ENCODE measurements around the gene ARHGAP4.

DNA sequence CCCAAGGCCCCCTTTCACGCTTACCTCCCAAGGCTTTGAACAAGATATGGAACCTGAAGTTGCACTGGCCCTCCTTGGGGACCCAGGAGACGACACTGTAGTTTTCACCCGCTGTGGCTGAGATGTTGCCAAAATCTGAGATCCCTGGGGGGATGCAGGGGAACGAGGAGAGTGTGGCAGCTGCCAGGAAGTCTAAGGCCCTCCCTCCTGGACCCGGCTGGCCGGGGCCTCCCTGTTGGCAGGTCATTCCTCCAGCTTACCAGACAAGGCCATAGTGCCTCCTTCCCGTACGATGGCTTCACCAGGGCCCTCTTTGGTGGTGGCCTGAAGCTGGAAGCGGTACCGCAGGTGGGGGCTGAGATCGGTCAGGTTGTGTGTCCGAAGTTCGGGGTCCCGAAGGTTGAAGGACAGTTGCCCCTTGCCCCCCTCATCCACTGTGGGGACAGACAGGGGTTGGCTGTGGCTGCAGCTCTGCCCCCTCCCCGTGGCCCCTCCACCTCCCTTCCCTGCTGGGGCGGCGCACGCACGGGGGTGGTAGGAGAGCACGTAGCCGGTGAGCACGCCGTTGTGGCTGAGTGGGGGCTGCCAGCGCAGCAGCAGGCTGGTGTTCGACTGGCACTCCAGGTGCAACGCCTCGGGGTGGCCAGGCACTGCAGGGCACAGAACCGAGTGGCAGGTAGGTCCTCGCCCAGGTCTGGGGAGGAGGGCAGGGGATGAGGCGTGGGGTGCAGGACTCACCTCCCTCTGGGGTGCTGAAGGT is 61.3 kb downstream of the ARHGAP4 start:
- TF ChIP-seq, protein P1, sequence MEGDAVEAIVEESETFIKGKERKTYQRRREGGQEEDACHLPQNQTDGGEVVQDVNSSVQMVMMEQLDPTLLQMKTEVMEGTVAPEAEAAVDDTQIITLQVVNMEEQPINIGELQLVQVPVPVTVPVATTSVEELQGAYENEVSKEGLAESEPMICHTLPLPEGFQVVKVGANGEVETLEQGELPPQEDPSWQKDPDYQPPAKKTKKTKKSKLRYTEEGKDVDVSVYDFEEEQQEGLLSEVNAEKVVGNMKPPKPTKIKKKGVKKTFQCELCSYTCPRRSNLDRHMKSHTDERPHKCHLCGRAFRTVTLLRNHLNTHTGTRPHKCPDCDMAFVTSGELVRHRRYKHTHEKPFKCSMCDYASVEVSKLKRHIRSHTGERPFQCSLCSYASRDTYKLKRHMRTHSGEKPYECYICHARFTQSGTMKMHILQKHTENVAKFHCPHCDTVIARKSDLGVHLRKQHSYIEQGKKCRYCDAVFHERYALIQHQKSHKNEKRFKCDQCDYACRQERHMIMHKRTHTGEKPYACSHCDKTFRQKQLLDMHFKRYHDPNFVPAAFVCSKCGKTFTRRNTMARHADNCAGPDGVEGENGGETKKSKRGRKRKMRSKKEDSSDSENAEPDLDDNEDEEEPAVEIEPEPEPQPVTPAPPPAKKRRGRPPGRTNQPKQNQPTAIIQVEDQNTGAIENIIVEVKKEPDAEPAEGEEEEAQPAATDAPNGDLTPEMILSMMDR (IDR thresholded peaks at IDR 0.05; ENCODE audit: poor library complexity): no peak
- TF ChIP-seq EZH2phosphoT487 (IDR thresholded peaks at IDR 0.05; ENCODE audit: low read depth, severe bottlenecking, unreplicated experiment): no peak
